Kidney (tissue), 22 donors: ENCODE data around the gene PLAU. TPM values are rescaled to one million over a fixed set of nuclear protein-coding genes. Genes with fewer than 3 reads are reported as not detected.
A peak's percentile ranks its signal among the peaks of the same experiment; 100 is the strongest.

Experiments
- DNase-seq, 5 donors: peaks; one replicate each; pipeline ENCODE4 v3.0.0-alpha.2; 2013 to 2020
- FAIRE-seq: peaks from 2 replicates; lab custom pipeline; 2012; peaks lifted over from hg19 to GRCh38; lab: Jason Lieb, UNC
- H3K27ac ChIP-seq, 2 donors: one replicate each; pipeline ENCODE4 v1.7.0; 2013; ENCODE audit warnings: low read depth in 2 of 2, low read length in 2 of 2, inconsistent platforms in 1 of 2
- H3K27me3 ChIP-seq: one replicate; pipeline ENCODE4 v1.7.1; 2013; ENCODE audit warnings: low read length, inconsistent platforms; ENCODE audit not compliant: control insufficient read depth, insufficient read depth
- H3K36me3 ChIP-seq, 3 donors: one replicate each; pipeline versions ENCODE4 v1.7.0 to v1.7.1; 2013; ENCODE audit warnings: low read length in 3 of 3, control low read depth in 1 of 3, inconsistent platforms in 1 of 3; ENCODE audit not compliant: insufficient read depth in 3 of 3, control insufficient read depth in 2 of 3
- H3K4me1 ChIP-seq, 3 donors: one replicate each; pipeline versions ENCODE4 v1.7.0 to v1.7.1; 2013; ENCODE audit warnings: low read length in 3 of 3, inconsistent platforms in 1 of 3, low read depth in 1 of 3; ENCODE audit not compliant: control insufficient read depth in 2 of 3, insufficient read depth in 2 of 3
- H3K4me3 ChIP-seq, 3 donors: one replicate each; pipeline versions ENCODE4 v1.7.0 to v1.8.1; 2013; ENCODE audit warnings: low read length in 3 of 3, control low read depth in 1 of 3, inconsistent platforms in 1 of 3
- H3K9ac ChIP-seq, 3 donors: one replicate each; pipeline versions ENCODE4 v1.7.0 to v1.7.1; 2013; ENCODE audit warnings: low read length in 3 of 3, control low read depth in 1 of 3, inconsistent platforms in 1 of 3
- H3K9me3 ChIP-seq, 3 donors: one replicate each; pipeline versions ENCODE4 v1.7.0 to v1.7.1; 2013; ENCODE audit warnings: low read length in 3 of 3, control low read depth in 1 of 3, inconsistent platforms in 1 of 3; ENCODE audit not compliant: control insufficient read depth in 2 of 3, insufficient read depth in 1 of 3
- CTCF ChIP-seq: IDR thresholded peaks from 3 replicates; pipeline ENCODE4 v1.5.1; 2012; ENCODE audit warnings: mild to moderate bottlenecking, moderate library complexity, borderline replicate concordance; ENCODE audit not compliant: insufficient read depth; ENCODE audit errors: extremely low read depth
- intact Hi-C: fragments of 100-400 bp; cut with DNase I; formaldehyde crosslinking; loops from one replicate; pipeline ENCODE4 v1.11.1; 2022
- long read RNA-seq, 10 donors: library from polyadenylated mRNA in 1 of 10; unstranded in 1 of 10; transcript quantifications; one replicate each; pipeline ENCODE4 v2.0.0 and lab custom pipeline, GENCODE V29; 2021 to 2026
- polyA plus RNA-seq: library from polyadenylated mRNA; stranded (reverse); fragments of 350-450 nt; fragmentation: Illumina TruSeq; extraction: RNeasy Lipid Tissue Mini Kit (QIAGEN cat#74804); gene quantifications from one replicate; pipeline ENCODE4 v1.2.3, GENCODE V29; 2014; ENCODE audit warnings: low read depth, low replicate concordance; ENCODE audit not compliant: insufficient read depth
- total RNA-seq: library from RNA; stranded (reverse); fragmentation: NEBNext Ultra II Directional; extraction: Animal tissue kit (Norgen Biotek cat#: 25700); gene quantifications from one replicate; pipeline ENCODE4 v1.2.1, GENCODE V29; 2021
- donor health status: control.
- donor health status: control.
- donor health status: control.
- donor health status: control.
- donor health status: control.
- donor health status: DM: yes; HTN: yes; CAD: no.
- donor health status: Normal renal cell carcinoma (clear cell type).

The PLAU gene
- total RNA-seq (40.8 TPM), polyA plus RNA-seq (82.5 TPM)
- long read RNA-seq, donor 1, partial matches to known transcripts = 0 of 2 reads
- long read RNA-seq, donor 1, other reads (novel, unspliced or antisense) = 0 of 2 reads
- long read RNA-seq, donor 2, partial matches to known transcripts = 0 of 3 reads
- long read RNA-seq, donor 2, other reads (novel, unspliced or antisense) = 0 of 3 reads
- long read RNA-seq, donor 3, transcript PLAU-201 (11 exons, 2,321 nt) = major isoform, 6 of 6 reads
- long read RNA-seq, donor 3, partial matches to known transcripts = 0 of 6 reads
- long read RNA-seq, donor 3, other reads (novel, unspliced or antisense) = 0 of 6 reads
- long read RNA-seq, donor 4, partial matches to known transcripts = 0 of 2 reads
- long read RNA-seq, donor 4, other reads (novel, unspliced or antisense) = 0 of 2 reads
- long read RNA-seq, donor 5 = 0 reads
- long read RNA-seq, donor 6 = 0 reads
- long read RNA-seq, donor 7, transcript PLAU-201 (11 exons, 2,321 nt) = major isoform, 25 of 41 reads
- long read RNA-seq, donor 7, partial matches to known transcripts = 12 of 41 reads
- long read RNA-seq, donor 7, other reads (novel, unspliced or antisense) = 4 of 41 reads
- long read RNA-seq, donor 8, partial matches to known transcripts = 0 of 3 reads
- long read RNA-seq, donor 8, other reads (novel, unspliced or antisense) = 0 of 3 reads
- long read RNA-seq, donor 9 = 0 reads
- long read RNA-seq, donor 10, partial matches to known transcripts = 0 of 2 reads
- long read RNA-seq, donor 10, other reads (novel, unspliced or antisense) = 0 of 2 reads

DNA sequence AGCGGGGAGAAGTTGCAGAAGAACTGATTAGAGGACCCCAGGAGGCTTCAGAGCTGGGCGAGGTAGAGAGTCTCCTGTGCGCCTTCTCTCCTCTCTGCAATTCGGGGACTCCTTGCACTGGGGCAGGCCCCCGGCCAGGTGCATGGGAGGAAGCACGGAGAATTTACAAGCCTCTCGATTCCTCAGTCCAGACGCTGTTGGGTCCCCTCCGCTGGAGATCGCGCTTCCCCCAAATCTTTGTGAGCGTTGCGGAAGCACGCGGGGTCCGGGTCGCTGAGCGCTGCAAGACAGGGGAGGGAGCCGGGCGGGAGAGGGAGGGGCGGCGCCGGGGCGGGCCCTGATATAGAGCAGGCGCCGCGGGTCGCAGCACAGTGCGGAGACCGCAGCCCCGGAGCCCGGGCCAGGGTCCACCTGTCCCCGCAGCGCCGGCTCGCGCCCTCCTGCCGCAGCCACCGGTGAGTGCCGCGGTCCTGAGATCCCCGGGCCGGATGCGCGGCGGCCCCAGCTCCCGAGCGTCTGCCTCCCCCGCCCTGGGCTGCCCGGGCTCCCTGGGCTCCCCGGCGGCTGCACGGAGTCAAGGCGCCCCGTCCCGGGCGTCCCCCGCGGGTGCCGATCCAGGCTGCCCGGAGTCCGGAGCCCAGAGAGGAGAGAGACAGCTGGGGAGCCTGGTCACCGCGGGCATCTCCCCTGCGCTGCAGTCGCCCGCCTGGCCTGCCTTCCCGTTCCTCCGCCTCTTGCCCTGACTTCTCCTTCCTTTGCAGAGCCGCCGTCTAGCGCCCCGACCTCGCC, at the start of gene PLAU:
PLAU (plus strand) TSS at position 369 of the 789 bp plus-strand sequence. CDS start 424 bp downstream, outside the sequence.
- no peak for FAIRE-seq
- Histone ChIP-seq H3K9ac (peak within 1 kb of the TSS in 2 of 3 donors; percentile 54 to 66), H3K27me3 (no peaks in the 10 kb centered on the region), H3K9me3 (no peaks in the 10 kb centered on the region), H3K4me1 (peaks cover 6 to 33% (median 8%) of the 10 kb centered on the region in 3 donors), H3K36me3 (no peaks in the 10 kb centered on the region), H3K27ac (peak within 1 kb of the TSS; percentile 69 to 72), H3K4me3 (peak within 1 kb of the TSS; percentile 39 to 64 (median 55))
- no peak for TF ChIP-seq CTCF
- DNase-seq = peak; percentile 50 to 88 (median 63)
- intact Hi-C loops = no loop called here

DNA sequence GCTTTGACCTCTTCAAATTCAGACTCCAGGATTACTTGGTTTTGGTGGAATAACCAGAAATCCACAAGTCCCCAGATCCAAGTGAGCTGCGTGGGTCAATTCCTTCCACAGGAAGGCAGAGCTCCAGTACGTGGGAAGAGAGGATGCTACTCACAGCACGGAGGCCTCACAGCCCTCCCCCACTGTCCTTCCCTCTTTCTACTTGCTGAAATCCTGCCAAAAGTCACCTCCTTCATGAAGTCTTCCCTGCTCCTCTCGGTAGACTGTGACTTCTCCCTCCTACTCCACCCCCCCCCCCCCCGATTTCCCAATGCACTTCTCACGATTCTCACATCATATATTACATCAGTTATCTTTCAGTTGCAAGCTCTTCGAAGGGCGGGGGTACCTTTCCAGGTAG, 48.9 kb upstream of the PLAU start:
- H3K36me3 ChIP-seq = peaks cover 0 to 13% (median 2%) of the 10 kb centered on the region in 3 donors
- intact Hi-C loops = no loop called here
- no peak overlapping the region for H3K4me3 ChIP-seq
- no peak overlapping the region for H3K9ac ChIP-seq
- peaks cover 0 to 25% (median 19%) of the 10 kb centered on the region in 3 donors for H3K4me1 ChIP-seq
- H3K9me3 ChIP-seq = no peaks in the 10 kb centered on the region
- no peak overlapping the region for H3K27ac ChIP-seq
- H3K27me3 ChIP-seq = no peaks in the 10 kb centered on the region
- no peak for TF ChIP-seq CTCF
- DNase-seq (no peak), FAIRE-seq (no peak)

GRCh38 chr10:73863039-73863817, 47.7 kb upstream of the PLAU start:
- no peak for TF ChIP-seq CTCF
- intact Hi-C loops = no loop called here
- Histone ChIP-seq H3K9me3 (no peaks in the 10 kb centered on the region), H3K9ac (no peak overlapping the region), H3K27ac (no peak overlapping the region), H3K4me3 (no peak overlapping the region), H3K27me3 (no peaks in the 10 kb centered on the region), H3K36me3 (peaks cover 0 to 13% (median 2%) of the 10 kb centered on the region in 3 donors), H3K4me1 (peaks cover 0 to 22% (median 21%) of the 10 kb centered on the region in 3 donors)
- no peak for DNase-seq
- FAIRE-seq = no peak
